Epithelial cell of proximal tubule (primary cell): ENCODE results near the gene TAF6. TPM values are rescaled to one million over a fixed set of nuclear protein-coding genes. Genes with fewer than 3 reads are reported as not detected.
"Not testable (repeated sequence)": the region's sequence is repeated elsewhere in the genome, so short reads cannot be mapped to it uniquely, and the experiment has no call there.

Experiments
- DNase-seq: peaks from one replicate; pipeline ENCODE4 v3.0.0-alpha.2; 2011; ENCODE audit warnings: low read depth
- H3K4me3 ChIP-seq: 2 replicates; pipeline ENCODE4 v1.5.1; 2011; ENCODE audit warnings: low read depth, mild to moderate bottlenecking, low read length
- total RNA-seq: library from RNA; depleted of rRNA; stranded (reverse); fragments of >200 nt; gene quantifications from 2 replicates; pipeline ENCODE4 v1.2.3, GENCODE V29; 2015
- TF ChIP-seq, protein P1 (sequence below): conservative IDR thresholded peaks from 2 replicates; pipeline ENCODE4 v1.5.1; 2012; ENCODE audit warnings: low read depth, mild to moderate bottlenecking, low read length

Gene TAF6
- total RNA-seq, 1 donor from 2014 or later = 62.8 TPM

DNA sequence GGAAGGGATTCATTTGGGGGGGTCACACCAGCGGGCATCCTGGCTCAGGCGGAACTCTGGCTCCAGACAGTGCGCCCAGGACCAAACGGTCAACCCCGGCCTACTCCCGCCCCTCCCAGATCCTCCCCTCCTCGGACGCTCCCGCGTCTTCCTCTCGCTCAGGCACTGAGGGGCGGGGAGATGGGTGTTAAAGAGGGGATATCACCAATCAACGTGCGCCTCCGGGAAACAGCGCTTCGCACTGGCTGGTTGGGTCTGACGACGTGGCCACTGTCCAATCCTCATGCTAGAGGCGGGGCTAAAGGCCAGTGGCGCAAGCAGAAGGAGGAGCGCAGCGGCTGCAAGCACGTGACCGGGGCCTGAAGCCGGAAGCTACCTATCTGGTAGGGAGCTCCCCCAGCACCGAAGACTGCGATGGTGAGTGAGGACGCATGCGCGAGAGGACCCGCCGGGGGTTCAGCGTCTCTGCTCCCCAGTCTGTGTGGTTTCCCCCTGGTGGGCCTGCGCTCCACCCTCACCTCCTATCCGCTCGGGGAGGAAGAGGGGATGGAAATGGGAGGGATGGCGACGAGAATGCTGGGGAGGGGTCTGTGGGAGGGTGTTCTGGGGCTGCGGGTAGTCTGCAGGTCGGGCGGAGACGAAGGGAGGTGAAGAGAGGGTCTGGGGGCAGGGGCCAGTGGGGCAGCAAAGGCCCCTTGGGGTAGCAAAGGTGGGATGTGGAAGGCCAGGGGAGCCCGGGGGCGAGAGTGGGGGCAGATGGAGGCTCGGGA, 29.6 kb upstream of the TAF6 start, which contains the start of gene LAMTOR4:
Gene LAMTOR4, plus strand, starts transcription at position 360 of the 770 bp plus-strand sequence. Its CDS starts 55 bp downstream, at position 415.
- TF ChIP-seq, protein P1, sequence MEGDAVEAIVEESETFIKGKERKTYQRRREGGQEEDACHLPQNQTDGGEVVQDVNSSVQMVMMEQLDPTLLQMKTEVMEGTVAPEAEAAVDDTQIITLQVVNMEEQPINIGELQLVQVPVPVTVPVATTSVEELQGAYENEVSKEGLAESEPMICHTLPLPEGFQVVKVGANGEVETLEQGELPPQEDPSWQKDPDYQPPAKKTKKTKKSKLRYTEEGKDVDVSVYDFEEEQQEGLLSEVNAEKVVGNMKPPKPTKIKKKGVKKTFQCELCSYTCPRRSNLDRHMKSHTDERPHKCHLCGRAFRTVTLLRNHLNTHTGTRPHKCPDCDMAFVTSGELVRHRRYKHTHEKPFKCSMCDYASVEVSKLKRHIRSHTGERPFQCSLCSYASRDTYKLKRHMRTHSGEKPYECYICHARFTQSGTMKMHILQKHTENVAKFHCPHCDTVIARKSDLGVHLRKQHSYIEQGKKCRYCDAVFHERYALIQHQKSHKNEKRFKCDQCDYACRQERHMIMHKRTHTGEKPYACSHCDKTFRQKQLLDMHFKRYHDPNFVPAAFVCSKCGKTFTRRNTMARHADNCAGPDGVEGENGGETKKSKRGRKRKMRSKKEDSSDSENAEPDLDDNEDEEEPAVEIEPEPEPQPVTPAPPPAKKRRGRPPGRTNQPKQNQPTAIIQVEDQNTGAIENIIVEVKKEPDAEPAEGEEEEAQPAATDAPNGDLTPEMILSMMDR = no peak
- DNase-seq = peak; percentile 87
- H3K4me3 ChIP-seq = peak within 1 kb of the TSS; percentile 99

DNA sequence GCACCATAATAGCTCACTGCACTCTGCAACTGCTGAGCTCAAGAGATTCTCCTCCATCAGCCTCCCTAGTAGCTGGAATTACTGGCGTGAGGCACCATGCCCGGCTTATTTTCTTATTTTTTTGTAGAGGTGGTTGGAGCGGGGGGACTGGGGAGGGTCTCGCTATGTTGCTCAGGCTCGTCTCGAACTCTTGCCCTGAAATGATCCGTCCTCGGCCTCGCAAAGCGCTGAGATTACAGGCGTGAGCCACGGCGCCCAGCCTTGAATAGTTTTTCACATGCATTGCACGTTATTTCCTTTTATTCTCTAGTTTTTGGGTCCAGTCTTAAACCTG, 29.0 kb upstream of the TAF6 start:
- H3K4me3 ChIP-seq = peak overlapping the region; percentile 99
- TF ChIP-seq, protein P1 = no peak
- no peak for DNase-seq

DNA sequence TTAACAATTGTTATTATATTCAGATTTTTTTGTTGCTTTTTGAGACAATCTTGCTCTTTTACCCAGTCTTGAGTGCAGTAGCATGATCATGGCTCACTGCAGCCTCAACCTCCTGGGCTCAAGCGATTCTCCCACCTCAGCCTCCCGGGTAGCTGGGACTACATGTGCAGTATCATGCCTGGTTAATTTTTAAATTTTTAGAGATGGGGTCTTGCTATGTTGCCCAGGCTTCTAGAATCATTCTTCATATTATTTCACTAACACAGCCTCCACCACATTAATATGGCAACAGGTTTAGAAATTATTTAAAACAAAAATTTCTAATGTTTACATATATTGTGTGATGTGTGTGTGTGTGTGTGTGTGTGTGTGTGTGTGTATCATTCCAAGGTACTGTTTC, 28.1 kb upstream of the TAF6 start:
- no peak for DNase-seq
- H3K4me3 ChIP-seq = no peak overlapping the region
- TF ChIP-seq, protein P1 = no peak

DNA sequence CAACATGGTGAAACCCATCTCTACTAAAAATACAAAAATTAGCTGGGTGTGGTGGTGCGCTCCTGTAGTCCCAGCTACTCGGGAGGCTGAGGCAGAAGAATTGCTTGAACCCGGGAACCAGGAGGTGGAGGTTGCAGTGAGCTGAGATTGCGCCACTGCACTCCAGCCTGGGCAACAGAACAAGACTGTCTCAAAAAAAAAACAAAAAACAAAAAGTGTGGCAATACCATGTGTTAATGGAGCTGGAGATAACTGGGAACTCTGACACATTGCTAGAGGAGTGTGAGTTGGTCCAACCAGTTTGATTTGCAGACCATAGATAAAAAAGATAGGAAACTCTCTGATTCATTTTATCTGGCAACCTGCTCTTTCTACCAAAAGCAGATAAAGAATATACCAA, 27.2 kb upstream of the TAF6 start:
- not testable (repeated sequence) for H3K4me3 ChIP-seq, DNase-seq

DNA sequence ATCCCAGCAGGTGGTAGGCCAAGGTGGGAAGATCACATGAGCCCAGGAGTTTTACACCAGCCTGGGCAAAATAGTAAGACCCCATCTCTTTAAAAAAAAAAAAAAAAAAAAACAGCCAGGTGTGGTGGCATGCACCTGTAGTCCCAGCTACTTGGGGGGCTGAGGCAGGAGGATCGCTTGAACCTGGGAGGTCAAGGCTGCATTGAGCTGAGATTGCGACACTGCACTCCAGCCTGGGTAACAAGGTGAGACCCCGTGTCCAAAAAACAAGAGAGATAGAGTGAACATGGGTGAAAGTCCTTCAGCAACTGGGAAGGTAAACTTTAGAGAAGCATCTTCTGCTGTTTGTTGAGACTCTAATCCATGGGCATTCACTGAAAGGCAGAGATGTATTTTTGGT, 23.3 kb upstream of the TAF6 start:
- no peak for DNase-seq
- TF ChIP-seq, protein P1 = no peak
- no peak overlapping the region for H3K4me3 ChIP-seq

DNA sequence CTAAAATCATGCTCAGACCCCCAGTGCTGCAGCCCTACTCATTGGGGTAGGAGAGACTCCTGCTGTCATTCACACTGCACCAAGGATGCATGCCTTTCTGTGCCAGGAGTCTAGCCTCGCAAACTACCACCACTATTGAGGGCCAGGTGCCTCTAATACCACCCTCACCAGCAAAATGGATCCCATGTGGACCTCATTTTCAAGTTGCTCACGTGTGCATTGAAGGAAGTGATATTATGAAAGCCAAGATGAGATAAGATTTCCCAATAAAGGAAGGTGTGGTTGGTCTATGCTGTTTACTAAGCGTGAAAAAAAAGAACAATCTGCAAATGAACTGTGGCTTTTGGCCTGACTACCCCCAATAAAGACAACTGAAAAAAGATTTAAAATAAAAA, 22.4 kb upstream of the TAF6 start:
- TF ChIP-seq, protein P1 = no peak
- no peak overlapping the region for H3K4me3 ChIP-seq
- no peak for DNase-seq

DNA sequence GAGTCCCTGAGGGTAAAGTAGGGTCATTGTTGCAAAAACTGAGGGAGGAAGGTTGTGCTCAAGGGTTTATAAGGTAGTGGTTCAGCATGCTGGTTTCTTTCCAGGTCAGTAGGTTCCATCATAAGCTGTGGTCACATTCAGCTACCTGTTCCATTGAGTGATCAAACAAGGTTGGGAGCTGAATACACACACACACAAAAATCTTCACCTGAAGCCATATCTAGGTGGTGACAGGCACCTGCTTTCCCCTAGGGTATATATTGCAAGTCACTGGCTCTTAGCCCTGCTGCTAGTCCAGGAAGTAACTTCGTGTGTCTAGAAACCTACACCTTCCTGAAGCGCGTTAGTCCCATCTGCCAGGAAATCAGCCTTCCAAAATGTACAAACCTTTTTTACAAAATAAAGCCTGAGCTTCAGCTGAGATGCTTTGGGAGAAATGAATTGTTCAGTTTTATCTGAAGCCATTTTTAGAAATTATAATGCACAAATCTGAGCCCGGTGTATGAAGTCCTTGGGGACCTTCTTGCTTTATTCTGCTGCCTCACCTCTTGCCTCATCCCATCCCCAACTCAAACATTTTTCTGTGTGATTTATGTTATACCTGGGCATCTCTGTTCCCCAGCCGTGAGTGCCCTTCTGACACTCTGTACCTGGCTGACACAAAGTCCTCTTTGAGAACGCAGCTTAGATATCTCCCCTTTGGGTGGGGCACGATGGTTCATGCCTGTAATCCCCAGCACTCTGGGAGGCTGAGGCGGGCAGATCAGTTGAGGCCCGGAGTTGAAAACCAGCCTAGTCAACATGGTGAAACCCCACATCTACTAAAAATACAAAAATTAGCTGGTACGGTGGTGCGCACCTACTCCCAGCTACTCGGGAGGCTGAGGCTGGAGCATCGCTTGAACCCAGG, 18.9 kb upstream of the TAF6 start:
- TF ChIP-seq, protein P1 = no peak
- no peak overlapping the region for H3K4me3 ChIP-seq
- no peak for DNase-seq
